Stimulated activated CD8-positive, alpha-beta memory T cell treated with anti-CD3 and anti-CD28 coated beads, Interleukin-15, amount 100 ng/mL, for 1 hour (primary cell): ENCODE results near the gene BBX.

Experiments
- DNase-seq: peaks from one replicate; pipeline ENCODE4 v3.0.0-alpha.2; 2020; ENCODE audit warnings: low read depth

The BBX gene

DNA sequence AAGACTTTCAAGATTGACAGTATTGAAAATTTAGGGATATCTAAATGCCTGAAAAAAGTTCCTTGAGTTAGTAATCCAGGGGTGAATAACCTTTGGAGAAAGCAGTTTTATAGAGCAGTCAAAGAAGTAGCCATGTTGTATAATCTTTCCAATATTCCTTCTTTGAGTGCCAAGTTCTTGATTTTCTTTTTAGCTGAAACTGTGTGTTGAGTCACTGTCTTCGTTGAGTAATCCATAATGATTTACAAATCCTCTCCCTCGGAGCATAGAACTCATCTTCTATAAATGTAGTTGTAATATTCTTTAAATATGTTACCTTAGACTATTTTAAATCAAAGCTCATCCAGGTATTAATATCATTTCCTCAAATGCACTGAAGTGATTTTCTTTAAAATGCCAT lies 135.2 kb downstream of the BBX start:
- no peak for DNase-seq

DNA sequence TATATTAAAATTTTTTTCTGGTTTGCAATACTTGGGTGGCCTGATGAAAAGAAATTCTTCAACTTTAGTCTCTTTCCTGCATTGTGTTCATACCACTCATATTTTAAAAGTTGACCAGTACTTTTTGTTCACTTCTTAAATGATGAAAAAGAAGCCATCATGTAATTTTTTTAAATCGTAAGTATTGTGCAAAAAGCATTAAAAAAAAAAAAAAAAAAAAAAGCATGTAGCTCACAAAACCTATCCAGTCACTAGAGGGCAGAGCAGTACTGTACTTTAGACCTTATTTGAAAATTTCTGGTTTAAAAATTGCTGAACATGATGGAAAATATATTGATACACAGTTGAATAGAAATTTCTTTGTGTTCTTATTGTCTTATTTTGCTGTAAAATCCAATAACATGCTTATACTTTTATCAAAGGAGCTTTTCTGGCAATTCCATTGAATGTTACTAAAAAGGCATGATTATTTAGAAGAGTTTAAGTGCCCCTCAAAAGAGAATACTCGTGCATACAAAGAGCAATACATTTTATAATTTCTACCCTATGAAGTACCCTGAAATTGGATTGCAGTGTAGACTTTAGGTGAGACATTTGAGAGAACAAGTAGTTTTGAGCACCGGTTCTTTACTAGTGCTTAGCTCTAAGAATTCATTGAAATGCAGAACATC lies 137.7 kb downstream of the BBX start:
- no peak for DNase-seq

DNA sequence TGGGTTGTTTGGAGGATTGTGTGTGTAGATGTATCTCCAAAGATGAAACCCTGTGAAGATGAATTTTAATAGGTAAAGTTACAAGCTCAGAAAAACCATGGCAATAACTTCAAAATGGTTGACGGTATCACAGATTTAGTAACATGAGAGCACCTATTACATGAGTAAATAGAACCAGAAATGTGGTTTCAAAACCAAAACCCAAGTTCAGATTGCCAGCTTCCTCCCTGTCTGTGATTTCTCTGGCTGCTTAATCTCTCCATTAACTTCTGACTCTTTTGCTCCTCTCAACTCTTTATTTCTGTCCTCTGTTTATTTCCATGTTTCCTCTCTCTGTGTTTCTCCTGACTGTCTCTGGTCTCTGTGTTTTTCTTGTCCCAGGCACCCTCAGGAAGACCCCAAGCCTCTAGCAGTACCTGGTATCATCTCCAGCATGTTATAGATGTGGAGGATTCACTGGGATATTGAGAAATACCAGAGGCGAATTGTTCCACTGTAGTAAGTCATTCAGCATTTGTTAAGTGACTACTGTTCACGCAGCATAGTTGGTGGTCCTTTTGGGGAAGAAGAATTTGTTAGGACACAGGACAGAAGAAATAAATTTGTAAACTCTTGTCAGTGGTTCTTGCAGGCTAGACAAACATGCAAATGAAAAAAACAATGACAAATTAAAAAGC lies 138.8 kb downstream of the BBX start:
- no peak for DNase-seq

DNA sequence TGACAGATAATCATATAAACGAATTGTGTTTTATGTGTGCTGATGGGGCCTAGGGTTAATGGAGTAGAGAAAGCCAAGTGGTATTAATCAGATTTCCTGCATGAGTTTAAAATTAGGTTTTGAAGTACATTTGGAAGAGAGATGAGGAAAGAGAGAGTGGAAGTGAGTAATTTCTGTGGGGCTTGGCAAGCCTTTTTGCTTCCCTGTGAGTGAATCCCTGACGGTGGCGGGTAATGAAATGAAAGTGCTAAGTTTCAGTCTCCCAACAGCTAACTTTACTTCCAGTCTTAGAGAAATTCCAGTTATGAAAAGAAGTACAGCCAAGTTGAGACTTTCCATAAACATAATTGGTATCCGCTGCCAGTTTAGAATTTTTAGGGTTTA lies 139.4 kb downstream of the BBX start:
- DNase-seq = no peak

DNA sequence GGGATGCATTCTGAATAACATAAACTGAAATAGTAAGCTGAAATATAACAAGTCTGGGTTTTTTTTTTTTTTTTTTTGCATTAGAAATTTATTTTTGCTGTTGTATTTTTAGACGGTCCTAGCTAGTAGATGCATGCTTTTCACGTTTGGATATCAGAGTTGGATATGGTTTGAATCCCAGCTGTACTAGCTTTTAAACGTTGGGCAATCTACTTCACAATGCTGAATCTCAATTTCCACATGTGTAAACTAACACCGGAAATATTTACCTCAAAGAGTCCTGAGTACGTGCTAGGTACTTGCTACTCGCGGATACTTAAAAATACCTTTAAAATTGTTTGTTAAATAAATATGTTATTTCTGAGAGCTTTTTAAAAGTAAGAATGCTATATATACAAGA lies 139.8 kb downstream of the BBX start:
- DNase-seq = no peak

DNA sequence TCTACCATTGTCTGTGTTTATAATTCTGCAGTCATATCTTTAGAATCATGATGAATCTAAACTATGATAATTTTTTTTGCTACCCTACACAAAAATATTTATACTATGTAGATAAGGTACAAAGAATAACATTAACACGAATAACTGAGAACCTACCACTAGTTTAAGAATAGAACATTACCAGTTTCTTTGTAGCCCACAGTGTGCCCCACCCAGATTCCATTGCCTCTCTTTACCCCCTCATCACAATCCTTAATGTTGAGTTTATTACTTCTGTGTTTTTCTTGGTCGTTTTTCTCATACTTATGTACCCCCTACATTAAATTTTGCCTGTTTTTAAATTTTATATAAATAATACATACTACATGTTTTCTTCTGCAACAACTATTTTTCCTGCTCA lies 140.5 kb downstream of the BBX start:
- no peak for DNase-seq

DNA sequence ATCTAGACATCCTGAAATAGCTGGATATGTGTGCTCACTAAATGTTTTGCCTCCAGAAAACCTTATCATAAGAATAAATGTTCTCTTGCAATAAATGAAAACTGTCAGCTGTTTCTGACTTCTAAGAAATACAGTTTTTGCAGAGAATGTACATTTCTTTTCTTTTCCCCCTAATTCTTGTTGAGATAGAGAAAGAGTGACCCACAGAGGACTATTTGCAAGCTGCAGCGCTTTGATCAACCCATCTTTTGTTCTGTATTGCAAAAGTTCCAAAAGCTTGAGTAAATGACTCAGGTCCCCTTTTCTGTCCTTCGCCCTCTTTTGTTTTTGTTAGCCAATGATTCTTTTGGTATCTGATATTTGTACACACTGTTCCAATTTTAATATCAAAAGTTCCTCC lies 141.9 kb downstream of the BBX start:
- DNase-seq = no peak

DNA sequence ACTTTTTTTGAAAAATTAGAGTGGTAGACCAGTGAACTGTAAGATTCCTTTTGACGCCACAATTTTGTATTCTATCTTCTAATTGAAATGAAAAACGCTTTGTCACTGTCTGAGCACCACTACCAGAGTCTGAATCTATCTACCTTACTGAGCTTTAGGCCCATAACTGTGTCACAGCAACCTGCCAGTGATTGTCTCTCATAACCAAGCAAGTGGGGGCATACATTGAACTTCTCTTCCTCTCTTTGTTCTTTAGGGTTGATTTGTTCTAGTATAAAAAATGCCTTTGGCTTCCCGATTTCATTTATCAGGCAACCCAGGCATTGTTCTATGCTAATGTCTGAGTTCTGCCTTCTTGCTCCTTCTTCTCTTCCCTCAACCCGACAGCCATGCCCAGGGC lies 142.6 kb downstream of the BBX start:
- DNase-seq = no peak

DNA sequence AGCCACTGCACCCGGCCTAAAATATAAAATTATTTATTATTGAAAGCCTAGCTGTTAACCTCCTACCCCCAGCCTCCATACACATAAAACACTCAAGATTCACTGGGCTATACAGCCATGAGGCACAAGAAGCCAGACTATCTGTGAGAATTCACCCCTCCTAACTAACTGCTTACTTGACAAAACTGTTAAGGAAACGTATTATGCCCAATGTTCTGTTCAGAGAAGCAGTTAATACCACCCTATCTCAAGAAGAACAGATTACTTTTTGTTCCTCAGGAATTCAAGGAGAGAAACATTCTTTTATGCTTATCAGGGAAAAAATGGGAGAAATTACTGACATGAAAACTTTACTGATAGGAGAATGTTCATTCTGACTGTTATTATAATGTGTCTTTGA lies 144.1 kb downstream of the BBX start:
- DNase-seq = no peak

DNA sequence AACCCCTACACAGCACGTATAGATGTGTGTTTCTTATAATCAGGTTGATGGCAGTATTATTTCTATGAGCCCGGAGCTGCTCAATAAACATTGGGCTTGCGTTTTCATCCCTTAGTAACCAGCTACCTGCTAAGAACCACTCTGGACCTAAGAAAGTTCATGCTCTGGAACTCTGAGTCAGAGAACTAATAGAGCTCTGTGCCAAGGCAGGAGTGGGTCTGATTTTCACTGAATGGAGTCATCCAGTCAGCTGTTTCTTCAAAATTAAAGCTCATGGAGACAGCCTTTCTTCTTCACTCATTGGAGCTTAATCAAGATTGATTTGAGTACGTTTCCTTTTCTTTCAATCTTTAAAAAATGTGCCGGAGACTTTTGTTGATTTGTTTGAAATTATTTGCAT lies 145.7 kb downstream of the BBX start:
- no peak for DNase-seq

DNA sequence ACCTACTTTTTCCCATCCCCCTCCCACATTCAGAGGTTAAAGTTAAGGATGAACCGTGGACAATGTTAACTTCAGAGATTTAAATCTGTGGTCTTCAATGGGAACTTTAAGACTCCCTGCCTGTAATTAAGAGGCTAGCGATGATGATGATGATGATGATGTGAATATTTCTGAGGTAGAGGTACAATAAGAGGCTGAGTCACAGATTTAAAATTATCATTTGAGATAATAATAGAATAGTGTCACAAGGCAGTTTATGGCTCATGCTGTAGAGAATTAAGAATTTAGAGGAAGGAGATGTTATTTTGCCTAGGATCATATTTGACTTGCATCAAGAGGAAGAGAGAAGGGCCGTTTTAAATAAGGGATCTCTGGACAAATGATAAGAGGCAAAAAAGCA lies 146.2 kb downstream of the BBX start:
- no peak for DNase-seq

DNA sequence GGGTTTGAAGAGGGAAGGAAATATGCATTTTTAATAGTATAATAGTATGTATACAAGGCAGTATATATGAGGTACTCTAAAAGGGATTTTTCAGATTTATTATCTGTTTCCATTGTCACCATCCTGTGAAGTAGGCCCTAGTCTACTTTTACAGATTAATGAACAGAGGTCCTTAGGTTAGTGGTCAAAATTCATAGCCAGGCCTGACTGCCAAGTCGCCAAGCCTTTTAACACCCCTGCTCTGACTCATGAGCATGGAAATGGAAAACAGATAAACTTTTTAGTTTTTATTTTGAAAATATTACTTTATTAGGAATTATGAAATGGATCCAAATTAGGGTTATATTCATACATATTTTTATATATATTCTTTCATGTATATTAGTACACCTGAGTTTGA lies 146.9 kb downstream of the BBX start:
- no peak for DNase-seq

DNA sequence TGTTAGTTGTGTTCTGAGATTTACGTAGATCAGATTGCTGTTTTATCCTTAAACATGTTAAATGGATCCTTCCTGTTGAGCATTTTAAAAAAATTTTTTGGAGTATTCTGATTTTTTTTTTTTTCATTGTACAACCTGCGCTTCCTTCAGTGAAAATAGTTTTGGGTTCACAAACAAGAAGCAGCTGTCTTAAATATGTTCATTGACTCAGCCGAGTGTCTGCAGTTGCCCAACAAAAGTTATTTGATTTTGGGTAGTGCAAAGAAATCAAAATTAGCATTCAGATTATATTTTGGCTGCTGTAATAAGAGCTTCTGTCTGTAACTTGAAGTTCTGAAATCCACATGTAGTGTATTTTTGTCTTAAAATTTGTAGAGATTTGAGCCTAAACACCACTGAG lies 148.2 kb downstream of the BBX start:
- no peak for DNase-seq

DNA sequence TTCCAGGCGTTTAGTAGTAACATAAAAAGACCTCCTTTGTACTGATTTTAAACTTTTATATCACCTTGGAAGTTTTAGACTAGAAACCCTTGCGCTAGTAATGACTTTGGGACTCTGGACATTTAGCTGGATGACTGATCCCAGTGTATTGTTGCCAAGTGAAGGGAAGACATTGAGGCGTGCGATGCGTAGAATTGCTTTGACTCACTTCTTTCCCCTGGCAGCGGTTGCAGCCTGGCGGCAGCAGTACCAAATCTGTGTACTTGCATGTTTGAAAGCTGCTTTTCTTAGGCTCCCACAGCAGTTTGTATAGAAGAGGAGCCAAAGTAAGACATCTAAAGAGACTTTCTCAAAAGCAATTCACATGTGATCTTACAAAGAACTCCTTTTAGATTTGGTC lies 151.6 kb downstream of the BBX start:
- no peak for DNase-seq

DNA sequence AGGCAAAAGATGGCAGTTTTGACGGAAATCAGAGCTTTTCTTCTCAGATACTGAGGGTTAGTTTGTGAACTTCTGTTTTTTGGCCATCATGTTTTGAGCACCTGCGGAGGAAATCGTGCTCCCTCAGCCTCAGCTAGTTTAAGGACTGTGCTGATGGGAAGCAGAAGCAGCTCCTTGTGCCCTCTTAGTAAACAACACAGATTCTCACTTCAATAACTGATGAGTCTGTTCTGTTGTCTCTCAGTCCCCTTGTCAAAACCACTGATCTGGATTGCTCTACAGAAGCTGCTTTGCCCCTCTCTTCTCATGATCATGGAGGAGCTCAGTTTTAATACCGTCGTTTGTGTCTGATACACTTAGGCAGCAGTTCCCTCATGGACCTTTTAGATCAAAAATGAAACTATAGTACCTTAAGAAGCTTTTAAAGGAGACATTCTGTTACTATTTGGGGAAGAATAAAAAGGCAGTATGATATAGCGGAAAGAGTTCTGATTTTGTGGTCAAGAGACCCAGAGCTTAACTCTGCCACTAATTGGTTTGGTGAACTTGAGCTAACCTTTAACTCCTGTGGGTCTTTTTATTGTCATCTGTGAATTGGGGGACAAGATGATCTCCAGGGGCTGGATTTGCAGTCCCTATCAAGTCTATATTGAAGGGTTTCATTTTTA lies 152.6 kb downstream of the BBX start:
- DNase-seq = no peak

DNA sequence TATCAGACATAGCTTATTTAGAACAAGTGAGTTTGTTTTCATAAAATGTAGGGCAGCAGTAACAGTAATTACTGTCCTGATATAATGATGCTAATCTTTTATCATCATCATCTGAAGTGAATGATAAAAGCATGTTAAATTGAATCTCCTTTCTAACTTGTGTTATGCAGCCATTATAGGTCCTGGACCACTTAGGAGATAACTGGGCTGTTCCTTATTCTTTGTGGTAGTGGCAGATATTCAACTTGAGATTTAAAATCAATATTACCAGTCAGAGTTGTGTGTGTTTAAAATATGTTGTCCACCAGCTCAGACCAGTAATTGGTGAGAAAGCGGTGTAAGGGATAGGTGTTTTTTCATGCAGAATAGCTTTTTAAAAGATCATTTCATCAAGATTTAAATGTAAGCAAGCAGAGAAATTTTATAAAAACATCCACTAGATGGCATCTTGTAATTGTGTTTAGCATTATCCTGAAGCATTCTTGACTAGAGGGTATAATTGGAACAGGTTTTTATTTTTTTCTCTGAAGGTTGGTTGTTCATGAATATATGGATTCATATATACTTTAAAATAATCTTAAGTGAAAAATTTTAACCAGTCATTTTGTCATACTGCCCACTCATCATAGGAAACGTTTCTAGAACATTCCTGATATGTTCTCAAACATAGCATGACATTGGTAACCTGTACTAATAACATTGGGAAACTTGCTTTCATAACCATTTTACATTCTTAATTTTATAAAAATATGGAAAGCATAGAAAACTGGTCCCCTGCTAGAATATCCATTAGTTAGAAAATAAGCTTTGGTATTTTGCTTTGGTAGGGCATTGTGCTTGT lies 153.9 kb downstream of the BBX start:
- no peak for DNase-seq

DNA sequence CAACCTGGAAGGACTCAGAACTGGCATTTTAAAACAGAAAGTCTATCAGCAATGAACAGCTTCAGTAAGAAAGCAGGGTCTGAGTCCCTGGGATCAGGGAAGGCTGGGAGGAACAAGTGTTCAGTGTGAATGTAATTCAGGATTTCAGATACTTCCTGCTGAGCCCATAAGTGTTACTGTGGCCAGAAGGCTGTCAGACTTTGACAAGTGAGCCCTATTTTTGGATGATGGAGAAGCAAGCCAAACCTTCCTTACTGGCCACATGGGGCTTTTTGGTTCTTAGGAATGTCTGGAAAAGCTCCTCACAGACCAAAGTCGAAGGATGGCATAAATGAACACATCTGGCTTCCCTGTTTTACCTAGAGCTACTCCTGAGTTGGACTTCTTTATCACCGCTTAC lies 157.2 kb downstream of the BBX start:
- DNase-seq = no peak

DNA sequence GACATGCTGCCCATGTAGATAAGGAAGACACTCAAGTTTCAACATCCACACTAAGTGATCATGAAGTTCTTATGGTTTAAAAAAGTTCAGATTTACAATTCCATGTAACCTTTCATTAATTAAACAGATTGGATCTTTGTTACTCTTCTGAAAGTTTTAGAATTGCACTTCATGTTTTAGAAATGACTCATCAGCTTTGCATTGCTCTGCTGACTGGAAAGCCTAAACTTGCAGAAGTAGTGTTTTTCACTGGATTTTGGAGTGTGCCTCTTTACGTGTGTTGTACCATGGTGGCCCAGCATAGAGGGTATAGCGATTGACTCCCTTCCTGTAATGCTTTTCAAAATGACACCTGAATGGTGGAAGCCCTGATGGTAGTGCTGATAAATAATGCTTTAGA lies 157.9 kb downstream of the BBX start:
- DNase-seq = no peak

DNA sequence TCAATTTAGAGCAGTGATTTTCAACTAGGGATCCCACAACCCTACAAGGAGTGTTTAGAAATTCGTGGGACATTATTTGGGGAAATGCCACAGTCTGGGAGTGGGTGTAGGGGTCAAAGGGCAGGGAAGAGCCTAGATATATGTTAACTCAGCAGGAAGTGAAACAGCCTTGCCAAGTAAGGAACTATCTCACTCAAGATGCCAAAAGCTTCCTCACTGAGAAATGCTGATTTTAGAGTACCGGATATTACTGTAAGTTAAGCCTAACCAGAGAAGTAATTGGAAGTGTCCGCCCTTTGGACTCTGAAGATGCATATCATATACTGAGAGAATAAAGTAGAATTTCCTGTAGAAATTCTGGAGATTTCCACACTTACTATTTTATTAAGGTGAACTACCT lies 158.6 kb downstream of the BBX start:
- DNase-seq = no peak

DNA sequence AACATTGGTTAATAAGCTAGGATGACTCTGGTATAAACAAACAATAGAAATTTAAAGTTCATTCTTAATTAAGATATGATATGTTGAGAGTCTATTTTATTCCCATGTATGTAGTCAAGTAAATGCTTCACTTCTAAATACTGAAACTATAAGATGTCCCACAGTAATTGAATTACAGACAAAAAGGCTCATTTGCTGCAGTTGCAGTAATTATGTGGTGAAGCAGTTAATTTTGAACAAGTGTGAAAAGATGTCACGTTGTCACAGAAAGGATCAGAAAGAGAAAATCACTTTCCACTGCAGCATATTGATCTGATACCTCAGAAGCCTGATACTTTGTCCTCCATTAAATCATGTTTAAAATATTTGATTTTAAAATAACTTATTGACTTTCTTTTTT lies 159.8 kb downstream of the BBX start:
- no peak for DNase-seq

DNA sequence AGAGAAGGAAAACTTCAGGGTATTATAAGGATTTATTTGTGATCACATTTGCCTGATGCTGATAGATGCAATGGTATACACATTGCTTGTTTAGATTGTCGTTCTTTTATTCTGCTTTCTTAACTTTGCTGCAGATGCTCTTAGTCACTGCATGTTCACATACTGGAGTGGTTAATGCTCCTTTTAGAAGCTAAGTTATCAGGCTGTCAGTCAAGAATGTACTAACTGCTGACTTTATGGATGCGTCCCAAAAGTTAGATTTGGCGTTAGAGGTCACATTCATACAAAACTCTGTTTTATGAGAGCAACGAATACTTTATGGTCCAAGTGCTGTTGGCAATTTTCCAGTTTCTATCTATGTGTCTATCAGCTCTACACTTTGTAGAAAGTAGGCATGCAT lies 160.7 kb downstream of the BBX start:
- DNase-seq = no peak

DNA sequence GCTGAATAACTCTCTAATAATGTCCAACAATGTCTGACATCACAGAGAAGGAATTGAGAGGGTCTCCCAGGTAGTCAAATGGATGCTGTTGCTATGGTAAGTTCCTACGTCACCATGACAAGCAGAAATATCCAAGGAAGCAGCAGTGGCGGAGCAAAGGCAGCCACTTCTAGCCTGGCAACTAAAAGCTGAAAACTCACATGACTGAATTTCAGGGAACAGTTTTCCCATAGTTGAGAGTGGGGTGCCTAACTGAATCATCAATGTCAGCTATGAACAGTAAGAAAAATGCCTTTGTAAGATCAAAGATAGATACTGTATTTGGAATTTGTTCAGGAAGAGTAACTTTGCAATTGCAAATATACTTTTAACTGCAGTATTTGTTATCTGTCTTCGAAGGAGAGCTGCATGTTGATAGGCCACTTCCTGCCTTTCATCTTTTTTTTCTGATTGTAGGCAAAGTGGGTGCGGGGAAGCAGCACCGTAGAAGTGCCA lies 161.7 kb downstream of the BBX start:
- DNase-seq = no peak

DNA sequence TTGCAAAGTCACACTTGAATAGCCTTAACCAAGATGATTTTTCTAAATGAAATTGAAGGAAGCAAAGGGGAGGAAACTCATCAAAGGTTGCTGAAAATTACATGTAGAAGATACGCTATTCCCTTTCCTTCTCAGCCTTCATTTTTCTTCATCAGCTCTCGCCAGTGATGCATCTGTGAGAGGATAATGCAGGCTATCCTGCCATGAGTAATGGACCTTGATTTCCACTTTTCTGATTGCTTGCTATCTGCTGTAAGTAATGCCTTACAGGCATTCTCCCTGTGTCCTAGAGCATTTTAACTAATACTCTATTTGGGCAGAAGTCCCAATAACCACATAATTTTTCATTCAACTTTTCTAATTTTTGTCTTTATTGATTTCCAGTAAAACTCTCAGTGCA lies 162.6 kb downstream of the BBX start:
- DNase-seq = no peak
